SK-N-SH treated with all-trans-retinoic acid at 6 μM for 48 hours (cell line): ENCODE results near the gene CCDC177.

Experiments used
- ATAC-seq: fragments of 200-7000 bp; cut with Tn5 transposase; 3 replicates; pipeline ENCODE4 v1.9.1; 2020; ENCODE audit warnings: mild to moderate bottlenecking, moderate library complexity
- ARNTL ChIP-seq: fragments of 450-650 bp; formaldehyde crosslinking; IDR thresholded peaks from 2 replicates; pipeline ENCODE4 v1.5.0; 2020; ENCODE audit warnings: low read depth, mild to moderate bottlenecking, moderate library complexity, borderline replicate concordance
- BACH2 ChIP-seq: fragments of 250-450 bp; sonication (Bioruptor Pico); IDR thresholded peaks from 2 replicates; pipeline ENCODE4 v1.9.0; 2021; ENCODE audit warnings: mild to moderate bottlenecking, borderline replicate concordance
- CREB5 ChIP-seq: fragments of 250-450 bp; sonication (Bioruptor Pico); IDR thresholded peaks from 2 replicates; pipeline ENCODE4 v1.5.1; 2020; ENCODE audit warnings: low read depth, mild to moderate bottlenecking, moderate library complexity
- CSDC2 ChIP-seq: fragments of 250-450 bp; sonication (Bioruptor Pico); IDR thresholded peaks from 2 replicates; pipeline ENCODE4 v1.5.0; 2020; ENCODE audit warnings: mild to moderate bottlenecking, moderate library complexity
- CSRNP3 ChIP-seq: fragments of 250-450 bp; sonication (Bioruptor Pico); IDR thresholded peaks from 2 replicates; pipeline ENCODE4 v1.5.1; 2021; ENCODE audit warnings: mild to moderate bottlenecking, moderate library complexity
- GLIS3 ChIP-seq: fragments of 250-450 bp; sonication (Bioruptor Pico); IDR thresholded peaks from 2 replicates; pipeline ENCODE4 v1.5.0; 2020; ENCODE audit warnings: mild to moderate bottlenecking, moderate library complexity
- OSR1 ChIP-seq: fragments of 250-450 bp; sonication (Bioruptor Pico); IDR thresholded peaks from 2 replicates; pipeline ENCODE4 v1.8.0; 2022; ENCODE audit warnings: moderate library complexity, mild to moderate bottlenecking, inconsistent platforms
- PATZ1 ChIP-seq: fragments of 250-450 bp; sonication (Bioruptor Pico); IDR thresholded peaks from 2 replicates; pipeline ENCODE4 v1.8.0; 2020; ENCODE audit warnings: mild to moderate bottlenecking, moderate library complexity, borderline replicate concordance
- POU6F1 ChIP-seq: fragments of 250-450 bp; sonication (Bioruptor Pico); IDR thresholded peaks from 2 replicates; pipeline ENCODE4 v1.8.0; 2021; ENCODE audit warnings: low read depth, mild to moderate bottlenecking, moderate library complexity, borderline replicate concordance
- PPARA ChIP-seq: fragments of 250-450 bp; sonication (Bioruptor Pico); IDR thresholded peaks from 2 replicates; pipeline ENCODE4 v1.5.0; 2020; ENCODE audit warnings: mild to moderate bottlenecking, borderline replicate concordance
- SNAI2 ChIP-seq: fragments of 250-450 bp; sonication (Bioruptor Pico); IDR thresholded peaks from 2 replicates; pipeline ENCODE4 v1.5.0; 2020; ENCODE audit warnings: mild to moderate bottlenecking, moderate library complexity
- TCF4 ChIP-seq: fragments of 250-450 bp; sonication (Bioruptor Pico); IDR thresholded peaks from 2 replicates; pipeline ENCODE4 v1.8.0; 2021; ENCODE audit warnings: mild to moderate bottlenecking, moderate library complexity, borderline replicate concordance
- TOX ChIP-seq: fragments of 250-450 bp; sonication (Bioruptor Pico); IDR thresholded peaks from 2 replicates; pipeline ENCODE4 v1.8.0; 2021; ENCODE audit warnings: mild to moderate bottlenecking, moderate library complexity, borderline replicate concordance
- TSHZ2 ChIP-seq: fragments of 250-450 bp; sonication (Bioruptor Pico); IDR thresholded peaks from 2 replicates; pipeline ENCODE4 v1.5.0; 2020; ENCODE audit warnings: mild to moderate bottlenecking, moderate library complexity
- ZC3H10 ChIP-seq: fragments of 250-450 bp; sonication (Bioruptor Pico); IDR thresholded peaks from 2 replicates; pipeline ENCODE4 v1.5.1; 2021; ENCODE audit warnings: mild to moderate bottlenecking, moderate library complexity
- ZFP30 ChIP-seq: fragments of 450-650 bp; formaldehyde crosslinking; IDR thresholded peaks from 2 replicates; pipeline ENCODE4 v1.5.0; 2022; ENCODE audit warnings: mild to moderate bottlenecking, moderate library complexity
- ZNF565 ChIP-seq: fragments of 450-650 bp; formaldehyde crosslinking; conservative IDR thresholded peaks from 2 replicates; pipeline ENCODE4 v1.5.0; 2020; ENCODE audit warnings: low read depth, mild to moderate bottlenecking, moderate library complexity
- ZNF70 ChIP-seq: fragments of 450-650 bp; formaldehyde crosslinking; IDR thresholded peaks from 2 replicates; pipeline ENCODE4 v1.5.0; 2020; ENCODE audit warnings: mild to moderate bottlenecking, moderate library complexity
- ZNF8 ChIP-seq: fragments of 450-650 bp; formaldehyde crosslinking; IDR thresholded peaks from 2 replicates; pipeline ENCODE4 v1.5.0; 2020; ENCODE audit warnings: mild to moderate bottlenecking, moderate library complexity

The CCDC177 gene

GRCh38 chr14:69567563-69567962, 7.1 kb downstream of the CCDC177 start:
- TF ChIP-seq POU6F1 (CRISPR knock-in tag) (no peak), PPARA (CRISPR knock-in tag) (no peak), OSR1 (no peak), GLIS3 (CRISPR knock-in tag) (no peak), TCF4 (CRISPR knock-in tag) (no peak), SNAI2 (CRISPR knock-in tag) (no peak), TOX (CRISPR knock-in tag) (no peak)
- ATAC-seq: no peak

GRCh38 chr14:69561893-69562292, 12.8 kb downstream of the CCDC177 start:
- no peak for ATAC-seq
- no peak for TF ChIP-seq ZC3H10 (CRISPR knock-in tag)

- TF ChIP-seq ARNTL (CRISPR knock-in tag) (no peak), CSDC2 (CRISPR knock-in tag) (no peak), POU6F1 (CRISPR knock-in tag) (no peak), TCF4 (CRISPR knock-in tag) (no peak), ZNF565 (CRISPR knock-in tag) (no peak), PATZ1 (CRISPR knock-in tag) (no peak), ZFP30 (CRISPR knock-in tag) (no peak), ZC3H10 (CRISPR knock-in tag) (no peak), GLIS3 (CRISPR knock-in tag) (no peak), SNAI2 (CRISPR knock-in tag) (no peak), ZNF70 (CRISPR knock-in tag) (no peak), OSR1 (no peak), CREB5 (CRISPR knock-in tag) (no peak), TOX (CRISPR knock-in tag) (no peak), PPARA (CRISPR knock-in tag) (no peak)
- ATAC-seq: no peak
Measured at GRCh38 chr14:69560826-69561225, 13.8 kb downstream of the CCDC177 start.

GRCh38 chr14:69559581-69560011, 15.1 kb downstream of the CCDC177 start:
- ATAC-seq: peak; percentile 63
- TF ChIP-seq CREB5 (CRISPR knock-in tag): no peak
- TF ChIP-seq ZNF565 (CRISPR knock-in tag): no peak
- TF ChIP-seq ZNF8 (CRISPR knock-in tag): no peak
- TF ChIP-seq CSDC2 (CRISPR knock-in tag): no peak
- no peak for TF ChIP-seq CSRNP3
- TF ChIP-seq TSHZ2 (CRISPR knock-in tag): no peak
- TF ChIP-seq BACH2 (CRISPR knock-in tag): no peak
- TF ChIP-seq PATZ1 (CRISPR knock-in tag): no peak
- no peak for TF ChIP-seq ARNTL (CRISPR knock-in tag)
